Keratinocyte (primary cell): ENCODE results near the gene CLK4. TPM values are rescaled to one million over a fixed set of nuclear protein-coding genes. Genes with fewer than 3 reads are reported as not detected.

ENCODE experiments used
- DNase-seq: peaks from one replicate; pipeline ENCODE4 v3.0.0-alpha.2; 2011; ENCODE audit warnings: low read depth, missing footprints, low spot score
- FAIRE-seq: peaks from 2 replicates; lab custom pipeline; 2011; peaks lifted over from hg19 to GRCh38; lab: Jason Lieb, UNC
- H2AFZ ChIP-seq: 2 replicates; pipeline ENCODE4 v1.6.0; 2012; ENCODE audit warnings: low read length, control low read depth, inconsistent platforms; ENCODE audit not compliant: control insufficient read depth
- H3K27ac ChIP-seq: 2 replicates; pipeline ENCODE4 v1.5.1; 2011; ENCODE audit warnings: low read length; ENCODE audit not compliant: control insufficient read depth, insufficient read depth
- H3K27me3 ChIP-seq: 3 replicates; pipeline ENCODE4 v1.6.0; 2011; ENCODE audit warnings: low read length; ENCODE audit not compliant: control insufficient read depth, insufficient read depth; ENCODE audit errors: extremely low read depth
- H3K36me3 ChIP-seq, 2 experiments: 2 replicates in 1 of 2; 3 replicates in 1 of 2; pipeline ENCODE4 v1.5.1; 2011; ENCODE audit warnings: low read length in 2 of 2, mild to moderate bottlenecking in 1 of 2; ENCODE audit not compliant: control insufficient read depth in 2 of 2, insufficient read depth in 2 of 2; ENCODE audit errors: extremely low read depth in 1 of 2
- H3K4me1 ChIP-seq: 3 replicates; pipeline ENCODE4 v1.5.1; 2011; ENCODE audit warnings: low read length; ENCODE audit not compliant: control insufficient read depth, insufficient read depth; ENCODE audit errors: extremely low read depth
- H3K4me2 ChIP-seq: 3 replicates; pipeline ENCODE4 v1.6.0; 2011; ENCODE audit warnings: low read depth, low read length; ENCODE audit not compliant: control insufficient read depth, insufficient read depth; ENCODE audit errors: extremely low read depth
- H3K4me3 ChIP-seq, 3 experiments: fragments of 200-600 bp in 1 of 3; sonication (generic) in 1 of 3; 2 replicates in 2 of 3; 3 replicates in 1 of 3; pipeline ENCODE4 v1.5.1; 2011 to 2016; ENCODE audit warnings: low read length in 3 of 3, mild to moderate bottlenecking in 3 of 3, control low read depth in 2 of 3, inconsistent platforms in 1 of 3, low read depth in 1 of 3, mixed read lengths in 1 of 3, mixed run types in 1 of 3, moderate library complexity in 1 of 3; ENCODE audit not compliant: control insufficient read depth in 2 of 3, insufficient read depth in 2 of 3; ENCODE audit errors: extremely low read depth in 1 of 3
- H3K79me2 ChIP-seq: 2 replicates; pipeline ENCODE4 v1.6.0; 2012; ENCODE audit warnings: low read length; ENCODE audit not compliant: control insufficient read depth, insufficient read depth
- H3K9ac ChIP-seq: 3 replicates; pipeline ENCODE4 v1.6.0; 2011; ENCODE audit warnings: low read length; ENCODE audit not compliant: control insufficient read depth, insufficient read depth; ENCODE audit errors: extremely low read depth
- H3K9me1 ChIP-seq: 3 replicates; pipeline ENCODE4 v1.6.0; 2011; ENCODE audit warnings: low read length; ENCODE audit not compliant: control insufficient read depth, insufficient read depth; ENCODE audit errors: extremely low read depth
- H3K9me3 ChIP-seq: 2 replicates; pipeline ENCODE4 v1.5.1; 2012; ENCODE audit warnings: low read depth, low read length; ENCODE audit not compliant: control insufficient read depth
- H4K20me1 ChIP-seq: 3 replicates; pipeline ENCODE4 v1.6.0; 2011; ENCODE audit warnings: low read length; ENCODE audit not compliant: control insufficient read depth, insufficient read depth; ENCODE audit errors: extremely low read depth
- CTCF ChIP-seq, 3 experiments: IDR thresholded peaks in 1 of 3; conservative IDR thresholded peaks in 1 of 3; optimal IDR thresholded peaks in 1 of 3; 2 replicates in 2 of 3; 3 replicates in 1 of 3; pipeline versions ENCODE3 to v1.5.1; 2011; ENCODE audit warnings: low read length in 3 of 3, mild to moderate bottlenecking in 3 of 3, moderate library complexity in 2 of 3, control low read depth in 1 of 3, inconsistent platforms in 1 of 3; ENCODE audit not compliant: insufficient read depth in 2 of 3; ENCODE audit errors: extremely low read depth in 1 of 3
- EZH2 ChIP-seq: IDR thresholded peaks from one replicate; pipeline ENCODE4 v1.6.1; 2012; ENCODE audit warnings: inconsistent platforms, mild to moderate bottlenecking, low read length, moderate library complexity
- dilution Hi-C: fragments of 300-500 bp; cut with MboI; formaldehyde crosslinking; loops from one replicate; pipeline ENCODE4 v1.7.0; 2020; ENCODE audit warnings: low sequenced_read_pairs; ENCODE audit not compliant: extremely low pct_ligation_motif_present
- polyA minus RNA-seq, 3 experiments: library from RNA; depleted of rRNA, polyadenylated mRNA; stranded (reverse); fragments of >200 nt; gene quantifications; 1 replicate in 1 of 3; 2 replicates in 1 of 3; 3 replicates in 1 of 3; pipeline ENCODE4 v1.2.3, GENCODE V29; 2011
- polyA plus RNA-seq, 5 experiments: library from polyadenylated mRNA; depleted of rRNA in 3 of 5; stranded (reverse) in 3 of 5; stranded (forward) in 1 of 5; unstranded in 1 of 5; fragments of >200 nt; gene quantifications; 1 replicate in 1 of 5; 2 replicates in 3 of 5; 3 replicates in 1 of 5; pipeline versions ENCODE4 v1.2.1 to v1.2.3, GENCODE V29; 2011 to 2012; ENCODE audit warnings: missing spikeins in 2 of 5, low read depth in 1 of 5, low replicate concordance in 1 of 5

The CLK4 gene
- polyA plus RNA-seq = 10.7 to 17.3 TPM (median 11.6 TPM) in 3 replicates
- 23.6 TPM for polyA plus RNA-seq (2011; ENCODE audit: low read depth)
- polyA plus RNA-seq (2011; cell fraction: cytosol; rRNA removed) = 3.2 and 6.5 TPM in 2 replicates
- polyA plus RNA-seq (2011; cell fraction: nucleus; rRNA removed) = 27.0 and 40.9 TPM in 2 replicates
- polyA plus RNA-seq (2012; ENCODE audit: low replicate concordance) = 8.8 and 17.5 TPM in 2 replicates
- 2.7 to 25.6 TPM (median 10.2 TPM) in 3 replicates for polyA minus RNA-seq
- 1.5 TPM for polyA minus RNA-seq (2011; cell fraction: cytosol; rRNA and poly(A)+ RNA removed)
- polyA minus RNA-seq (2011; cell fraction: nucleus; rRNA and poly(A)+ RNA removed) = 13.1 and 19.1 TPM in 2 replicates

- no peaks in the 10 kb centered on the region for H4K20me1 ChIP-seq
- FAIRE-seq (no peak), DNase-seq (peak; percentile 40)
- TF ChIP-seq EZH2 (no peak), CTCF (optimal IDR thresholded peaks at IDR 0.05 in 1 of 3, IDR thresholded peaks at IDR 0.05 in 1 of 3, conservative IDR thresholded peaks at IDR 0.05 in 1 of 3; ENCODE audit: extremely low read depth in 1 of 3, insufficient read depth in 2 of 3, low read length in 3 of 3) (no peak)
- peaks cover 1 to 13% of the 10 kb centered on the region in 2 experiments for H3K36me3 ChIP-seq
- peaks cover 47% of the 10 kb centered on the region for H3K79me2 ChIP-seq
- peaks cover 17% of the 10 kb centered on the region for H3K4me1 ChIP-seq
- peak within 1 kb of the TSS; percentile 93 for H3K27ac ChIP-seq
- dilution Hi-C loops = no loop called here
- peak within 1 kb of the TSS; percentile 63 to 98 (median 98) for H3K4me3 ChIP-seq
- no peaks in the 10 kb centered on the region for H3K27me3 ChIP-seq
- H3K9ac ChIP-seq = peak within 1 kb of the TSS; percentile 97
- no peaks in the 10 kb centered on the region for H3K9me3 ChIP-seq
- peak within 1 kb of the TSS; percentile 76 for H3K4me2 ChIP-seq
- no peaks in the 10 kb centered on the region for H3K9me1 ChIP-seq
- peak within 1 kb of the TSS; percentile 96 for H2AFZ ChIP-seq
These were observed at the start of gene CLK4 for GRCh38 chr5:178626484-178627258. Gene CLK4, minus strand, starts transcription at chr5:178627050. Its CDS starts 3,634 bp downstream, at chr5:178623416.

GRCh38 chr5:178675922-178676321 is 49.1 kb upstream of the CLK4 start:
- no peak for DNase-seq
- no peak for TF ChIP-seq EZH2
- TF ChIP-seq CTCF (optimal IDR thresholded peaks at IDR 0.05 in 1 of 3, IDR thresholded peaks at IDR 0.05 in 1 of 3, conservative IDR thresholded peaks at IDR 0.05 in 1 of 3; ENCODE audit: extremely low read depth in 1 of 3, insufficient read depth in 2 of 3, low read length in 3 of 3) = no peak
- no peak overlapping the region for H2AFZ ChIP-seq
- dilution Hi-C loops = no loop called here
- H3K9me1 ChIP-seq = no peaks in the 10 kb centered on the region
- no peak overlapping the region for H3K4me2 ChIP-seq
- no peak for FAIRE-seq
- H3K27ac ChIP-seq = no peak overlapping the region
- no peaks in the 10 kb centered on the region for H3K9me3 ChIP-seq
- no peaks in the 10 kb centered on the region for H3K27me3 ChIP-seq
- no peaks in the 10 kb centered on the region for H4K20me1 ChIP-seq
- no peaks in the 10 kb centered on the region for H3K36me3 ChIP-seq
- H3K4me1 ChIP-seq = no peaks in the 10 kb centered on the region
- H3K4me3 ChIP-seq = no peak overlapping the region
- H3K79me2 ChIP-seq = no peaks in the 10 kb centered on the region
- no peak overlapping the region for H3K9ac ChIP-seq
